ENCODE results near the gene MUC20.

DNA sequence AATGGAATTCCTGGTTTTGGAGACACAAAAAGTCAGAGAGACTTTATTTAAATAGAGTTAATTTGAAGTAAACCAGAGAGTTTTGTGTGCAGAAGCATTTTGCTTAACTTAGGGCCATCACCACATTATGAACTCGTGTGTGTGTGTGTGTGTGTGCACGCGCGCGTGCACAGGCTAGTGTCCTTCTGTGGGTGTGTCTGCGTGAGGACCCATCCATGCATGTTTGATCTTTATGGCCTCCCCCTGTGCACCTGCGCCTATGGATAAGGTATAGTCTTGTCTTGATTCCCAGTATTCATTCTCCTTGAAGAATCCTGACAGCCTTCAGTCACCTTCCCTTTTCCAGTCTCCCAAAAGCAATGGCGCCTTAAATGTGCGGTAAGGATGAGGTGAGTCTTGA, 26.0 kb downstream of the MUC20 start:
- TF ChIP-seq CTCF (IDR thresholded peaks at IDR 0.05): no peak
- no peak for TF ChIP-seq ZFX (IDR thresholded peaks at IDR 0.05; ENCODE audit: borderline replicate concordance)
